ENCODE data around the gene SH3PXD2B.

- no peak for TF ChIP-seq CTCF (IDR thresholded peaks at IDR 0.05 in 2 of 3, conservative IDR thresholded peaks at IDR 0.05 in 1 of 3; ENCODE audit: control insufficient read depth in 2 of 3, extremely low read depth in 1 of 3, insufficient read depth in 1 of 3, low read depth in 3 of 3, low read length in 3 of 3)
- TF ChIP-seq ATF2 (IDR thresholded peaks at IDR 0.05; ENCODE audit: low read length): no peak
- TF ChIP-seq IKZF2 (IDR thresholded peaks at IDR 0.05): no peak
- no peak for TF ChIP-seq NFIC (IDR thresholded peaks at IDR 0.05; ENCODE audit: low read depth, low read length)
- TF ChIP-seq PBX3 (IDR thresholded peaks at IDR 0.05; ENCODE audit: insufficient replicate concordance, low read depth, low read length): no peak
- no peak for TF ChIP-seq RAD21 (IDR thresholded peaks at IDR 0.05; ENCODE audit: insufficient read depth, low read depth, low read length)
- no peak for TF ChIP-seq BRCA1 (IDR thresholded peaks at IDR 0.05; ENCODE audit: low read depth, low read length)
- TF ChIP-seq MXI1 (IDR thresholded peaks at IDR 0.05; ENCODE audit: low read depth, low read length): no peak
- TF ChIP-seq ZBTB40 (IDR thresholded peaks at IDR 0.05; ENCODE audit: borderline replicate concordance): no peak
These were observed 47.5 kb upstream of the SH3PXD2B start for GRCh38 chr5:172501708-172502320.

Measured in GM12878 (cell line).